ENCODE results near the gene FHOD3.

DNA sequence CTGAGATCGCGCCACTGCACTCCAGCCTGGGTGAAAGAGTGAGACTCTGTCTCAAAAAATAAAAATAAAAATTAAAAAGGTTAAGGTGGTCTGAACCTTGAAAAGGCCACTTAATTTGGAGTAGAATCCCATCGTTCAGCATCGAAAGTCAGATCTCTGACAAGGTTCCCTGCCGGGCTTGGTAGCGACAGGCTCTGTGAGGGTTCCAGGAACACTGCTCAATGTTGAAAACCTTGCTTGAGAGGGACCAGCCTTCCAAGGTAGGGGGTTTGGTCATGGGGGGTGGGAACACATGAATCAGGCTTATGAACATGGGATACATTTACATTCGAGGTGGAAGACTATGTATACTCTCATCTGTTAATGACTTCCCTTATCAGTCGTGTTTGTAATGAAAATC is 232.2 kb downstream of the FHOD3 start:
- TF ChIP-seq, protein P1, sequence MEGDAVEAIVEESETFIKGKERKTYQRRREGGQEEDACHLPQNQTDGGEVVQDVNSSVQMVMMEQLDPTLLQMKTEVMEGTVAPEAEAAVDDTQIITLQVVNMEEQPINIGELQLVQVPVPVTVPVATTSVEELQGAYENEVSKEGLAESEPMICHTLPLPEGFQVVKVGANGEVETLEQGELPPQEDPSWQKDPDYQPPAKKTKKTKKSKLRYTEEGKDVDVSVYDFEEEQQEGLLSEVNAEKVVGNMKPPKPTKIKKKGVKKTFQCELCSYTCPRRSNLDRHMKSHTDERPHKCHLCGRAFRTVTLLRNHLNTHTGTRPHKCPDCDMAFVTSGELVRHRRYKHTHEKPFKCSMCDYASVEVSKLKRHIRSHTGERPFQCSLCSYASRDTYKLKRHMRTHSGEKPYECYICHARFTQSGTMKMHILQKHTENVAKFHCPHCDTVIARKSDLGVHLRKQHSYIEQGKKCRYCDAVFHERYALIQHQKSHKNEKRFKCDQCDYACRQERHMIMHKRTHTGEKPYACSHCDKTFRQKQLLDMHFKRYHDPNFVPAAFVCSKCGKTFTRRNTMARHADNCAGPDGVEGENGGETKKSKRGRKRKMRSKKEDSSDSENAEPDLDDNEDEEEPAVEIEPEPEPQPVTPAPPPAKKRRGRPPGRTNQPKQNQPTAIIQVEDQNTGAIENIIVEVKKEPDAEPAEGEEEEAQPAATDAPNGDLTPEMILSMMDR (conservative IDR thresholded peaks at IDR 0.05; ENCODE audit: low read depth, low read length), result no peak
- TF ChIP-seq EZH2 (IDR thresholded peaks at IDR 0.05; ENCODE audit: borderline replicate concordance, low read depth, low read length, poor library complexity, severe bottlenecking), result no peak

All from A673 (cell line).